CD4-positive, alpha-beta T cell (primary cell): ENCODE measurements around the gene LRRC46. TPM values are rescaled to one million over a fixed set of nuclear protein-coding genes. Genes with fewer than 3 reads are reported as not detected.

ENCODE experiments used
- ATAC-seq: fragments of 200-7000 bp; cut with Tn5 transposase; one replicate; pipeline ENCODE4 v1.10.0; 2022; ENCODE audit warnings: mild to moderate bottlenecking; ENCODE audit not compliant: poor library complexity
- CTCF ChIA-PET: fragments of 350-600 bp; sonication (Branson Sonifier 250); formaldehyde crosslinking; loops from one replicate; lab custom pipeline; 2021; ENCODE audit warnings: antibody characterized with exemption, inconsistent platforms; lab: Charles Lee
- POLR2A ChIA-PET: fragments of 350-600 bp; sonication (Branson Sonifier 250); formaldehyde crosslinking; loops from one replicate; lab custom pipeline; 2021; ENCODE audit warnings: antibody characterized with exemption, inconsistent platforms; lab: Charles Lee
- DNase-seq, 14 experiments: peaks; one replicate each; pipeline ENCODE4 v3.0.0-alpha.2; 2013 to 2020; ENCODE audit warnings: mixed read lengths in 2 of 14
- H3K27ac ChIP-seq, 2 donors: one replicate each; pipeline versions ENCODE4 v1.5.1 to v1.7.0; 2013; ENCODE audit warnings: low read length in 2 of 2, low read depth in 1 of 2, mild to moderate bottlenecking in 1 of 2
- H3K27me3 ChIP-seq, 2 experiments: 1 replicate in 1 of 2; 2 replicates in 1 of 2; pipeline versions ENCODE4 v1.6.1 to v1.7.0; 2013; ENCODE audit warnings: low read length in 2 of 2, control low read depth in 1 of 2, mild to moderate bottlenecking in 1 of 2, moderate library complexity in 1 of 2; ENCODE audit not compliant: insufficient read depth in 2 of 2, control insufficient read depth in 1 of 2
- H3K36me3 ChIP-seq: one replicate; pipeline ENCODE4 v1.6.1; 2013; ENCODE audit warnings: low read length, control low read depth; ENCODE audit not compliant: insufficient read depth
- H3K4me1 ChIP-seq: one replicate; pipeline ENCODE4 v1.6.1; 2013; ENCODE audit warnings: low read length, control low read depth; ENCODE audit not compliant: insufficient read depth
- H3K4me3 ChIP-seq: one replicate; pipeline ENCODE4 v1.5.1; 2013; ENCODE audit warnings: mild to moderate bottlenecking, low read length, moderate library complexity
- H3K9me3 ChIP-seq, 2 experiments: 1 replicate in 1 of 2; 2 replicates in 1 of 2; pipeline versions ENCODE4 v1.6.1 to v1.7.0; 2013; ENCODE audit warnings: low read length in 2 of 2, mild to moderate bottlenecking in 2 of 2, control low read depth in 1 of 2, moderate library complexity in 1 of 2; ENCODE audit not compliant: control insufficient read depth in 1 of 2, insufficient read depth in 1 of 2
- H3K27ac Mint-ChIP-seq: one replicate; pipeline ENCODE4 v1.8.0; 2020; ENCODE audit warnings: mixed read lengths
- H3K27me3 Mint-ChIP-seq: one replicate; pipeline ENCODE4 v1.8.0; 2021; ENCODE audit warnings: mixed read lengths
- H3K36me3 Mint-ChIP-seq: one replicate; pipeline ENCODE4 v1.8.0; 2021; ENCODE audit warnings: low read depth, mixed read lengths
- H3K4me1 Mint-ChIP-seq: one replicate; pipeline ENCODE4 v1.8.0; 2021; ENCODE audit warnings: low read depth, mixed read lengths
- H3K4me3 Mint-ChIP-seq: one replicate; pipeline ENCODE4 v1.8.0; 2020; ENCODE audit warnings: mild to moderate bottlenecking, mixed read lengths
- H3K9me3 Mint-ChIP-seq: one replicate; pipeline ENCODE4 v1.8.0; 2020; ENCODE audit warnings: mixed read lengths
- intact Hi-C, 2 experiments: fragments of 100-400 bp; cut with DNase I in 1 of 2; cut with micrococcal nuclease in 1 of 2; formaldehyde crosslinking; loops; one replicate each; pipeline versions ENCODE4 v1.15.1 to v1.9.0; 2023 to 2025; cut with DNase I, micrococcal nuclease
- total RNA-seq, 174 experiments: library from RNA in 2 of 174; stranded (reverse) in 2 of 174; gene quantifications; one replicate each; pipeline ENCODE4 v1.2.3 and lab custom pipeline; 2021 to 2026
- TF ChIP-seq, protein P1 (sequence below): fragments of 200-600 bp; IDR thresholded peaks from one replicate; pipeline ENCODE4 v1.8.0; 2022; ENCODE audit warnings: antibody characterized with exemption, mild to moderate bottlenecking

Gene LRRC46
- total RNA-seq, 2 experiments from 2014 or later = 0.42 to 0.85 TPM

DNA sequence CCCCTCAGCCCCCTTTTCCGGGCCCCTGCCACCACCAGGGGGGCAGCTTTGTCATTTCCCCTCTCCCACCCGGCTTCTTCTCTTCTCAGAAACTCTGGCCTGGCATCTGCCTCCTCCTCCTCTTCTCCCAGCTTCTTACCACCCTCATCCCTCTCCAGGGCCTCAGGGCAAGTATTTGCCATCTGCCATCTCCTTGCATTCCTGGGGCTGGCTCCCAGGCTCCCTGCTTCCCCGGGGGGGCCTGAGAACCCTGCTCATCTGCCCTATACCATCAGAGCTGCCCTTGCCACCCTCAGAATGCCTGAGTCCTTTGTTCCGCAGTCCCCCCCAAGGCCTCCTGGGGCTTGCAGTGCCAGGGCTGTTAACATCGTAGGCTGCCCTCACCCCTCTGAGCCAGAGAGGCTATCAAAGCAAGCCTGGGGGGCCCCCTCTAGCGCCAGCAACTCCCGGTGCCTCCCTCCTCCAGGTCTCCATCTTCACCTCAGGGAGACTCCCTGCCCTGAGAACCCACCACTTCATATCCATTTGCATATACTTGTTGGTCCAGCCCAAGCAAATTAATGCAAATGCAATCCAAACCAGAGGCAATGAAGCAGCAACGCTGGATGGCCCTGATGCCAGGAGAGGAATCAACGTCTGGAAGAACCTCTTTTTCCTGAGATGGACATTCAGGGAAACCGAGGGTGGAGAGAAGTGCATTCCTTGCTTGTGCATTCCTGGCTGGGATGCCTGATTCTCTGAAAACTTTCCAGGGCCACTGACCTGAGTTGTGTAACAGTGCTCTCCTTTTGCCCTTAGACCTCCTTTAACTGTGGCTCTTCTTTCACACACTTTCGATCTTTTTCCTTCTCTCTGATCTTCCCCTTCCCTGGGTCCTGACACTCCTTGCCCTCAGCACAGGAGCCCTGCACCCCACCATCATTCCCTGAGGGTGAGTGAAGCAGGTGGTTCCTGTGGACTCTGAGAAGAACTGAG, 43.8 kb downstream of the LRRC46 start:
- no peaks in the 10 kb centered on the region for H3K4me1 ChIP-seq
- no peak overlapping the region for H3K4me3 ChIP-seq
- ATAC-seq = no peak
- H3K9me3 ChIP-seq = peaks cover 0 to 8% of the 10 kb centered on the region in 2 experiments
- no peak overlapping the region for H3K4me3 Mint-ChIP-seq
- no peaks in the 10 kb centered on the region for H3K4me1 Mint-ChIP-seq
- CTCF ChIA-PET = no interaction called here
- intact Hi-C loops = no loop called here
- no peak for DNase-seq
- no peak overlapping the region for H3K27ac Mint-ChIP-seq
- H3K36me3 ChIP-seq = no peaks in the 10 kb centered on the region
- no peak overlapping the region for H3K27ac ChIP-seq
- H3K9me3 Mint-ChIP-seq = no peaks in the 10 kb centered on the region
- peaks cover 35 to 39% of the 10 kb centered on the region in 2 experiments for H3K27me3 ChIP-seq
- POLR2A ChIA-PET = no interaction called here
- peaks cover 70% of the 10 kb centered on the region for H3K27me3 Mint-ChIP-seq
- H3K36me3 Mint-ChIP-seq = no peaks in the 10 kb centered on the region
- TF ChIP-seq, protein P1, sequence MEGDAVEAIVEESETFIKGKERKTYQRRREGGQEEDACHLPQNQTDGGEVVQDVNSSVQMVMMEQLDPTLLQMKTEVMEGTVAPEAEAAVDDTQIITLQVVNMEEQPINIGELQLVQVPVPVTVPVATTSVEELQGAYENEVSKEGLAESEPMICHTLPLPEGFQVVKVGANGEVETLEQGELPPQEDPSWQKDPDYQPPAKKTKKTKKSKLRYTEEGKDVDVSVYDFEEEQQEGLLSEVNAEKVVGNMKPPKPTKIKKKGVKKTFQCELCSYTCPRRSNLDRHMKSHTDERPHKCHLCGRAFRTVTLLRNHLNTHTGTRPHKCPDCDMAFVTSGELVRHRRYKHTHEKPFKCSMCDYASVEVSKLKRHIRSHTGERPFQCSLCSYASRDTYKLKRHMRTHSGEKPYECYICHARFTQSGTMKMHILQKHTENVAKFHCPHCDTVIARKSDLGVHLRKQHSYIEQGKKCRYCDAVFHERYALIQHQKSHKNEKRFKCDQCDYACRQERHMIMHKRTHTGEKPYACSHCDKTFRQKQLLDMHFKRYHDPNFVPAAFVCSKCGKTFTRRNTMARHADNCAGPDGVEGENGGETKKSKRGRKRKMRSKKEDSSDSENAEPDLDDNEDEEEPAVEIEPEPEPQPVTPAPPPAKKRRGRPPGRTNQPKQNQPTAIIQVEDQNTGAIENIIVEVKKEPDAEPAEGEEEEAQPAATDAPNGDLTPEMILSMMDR = no peak

DNA sequence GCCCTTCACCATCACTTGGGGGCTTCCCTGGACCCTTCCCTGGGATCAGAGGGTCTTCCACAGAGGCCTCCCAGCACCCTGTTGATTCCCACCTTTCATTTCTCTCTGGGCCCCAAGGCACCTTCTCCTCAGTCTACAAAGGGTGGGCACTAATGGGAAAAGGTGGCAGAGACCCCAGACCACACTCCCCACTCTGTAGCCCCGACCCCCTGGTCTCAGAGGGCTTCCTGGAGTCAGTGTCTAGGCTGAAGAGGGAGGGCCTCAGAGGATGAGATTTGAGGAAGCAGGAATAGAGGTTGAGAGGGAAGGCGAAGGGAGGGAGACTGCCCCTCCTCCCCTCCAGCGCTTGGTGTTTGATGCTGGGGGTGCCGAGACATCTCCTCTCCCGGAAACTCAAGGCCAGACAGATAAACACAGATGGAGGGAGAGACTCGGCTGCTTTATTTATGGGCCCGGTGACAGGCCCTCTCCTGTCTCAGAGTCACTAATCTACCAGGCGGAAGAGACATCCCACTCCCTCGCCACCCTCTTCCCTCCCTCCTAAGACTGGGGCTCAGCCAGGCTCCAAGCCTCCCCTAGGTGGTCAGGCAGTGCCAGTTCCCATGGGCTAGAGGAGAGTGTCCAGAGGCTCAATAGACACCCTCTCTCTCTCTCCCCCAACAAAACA, 46.0 kb downstream of the LRRC46 start:
- Mint-ChIP-seq H3K4me3 (no peak overlapping the region), H3K36me3 (no peaks in the 10 kb centered on the region), H3K9me3 (no peaks in the 10 kb centered on the region), H3K27me3 (peaks cover 48% of the 10 kb centered on the region), H3K27ac (no peak overlapping the region), H3K4me1 (no peaks in the 10 kb centered on the region)
- ATAC-seq (no peak), DNase-seq (no peak)
- no peak overlapping the region for H3K27ac ChIP-seq
- intact Hi-C loops = no loop called here
- TF ChIP-seq, protein P1 = no peak
- no peak overlapping the region for H3K4me3 ChIP-seq
- ChIA-PET POLR2A (no interaction called here), CTCF (no interaction called here)
- H3K27me3 ChIP-seq = peaks cover 18 to 19% of the 10 kb centered on the region in 2 experiments
- H3K4me1 ChIP-seq = peaks cover 5% of the 10 kb centered on the region
- H3K9me3 ChIP-seq = peaks cover 0 to 3% of the 10 kb centered on the region in 2 experiments
- no peaks in the 10 kb centered on the region for H3K36me3 ChIP-seq

DNA sequence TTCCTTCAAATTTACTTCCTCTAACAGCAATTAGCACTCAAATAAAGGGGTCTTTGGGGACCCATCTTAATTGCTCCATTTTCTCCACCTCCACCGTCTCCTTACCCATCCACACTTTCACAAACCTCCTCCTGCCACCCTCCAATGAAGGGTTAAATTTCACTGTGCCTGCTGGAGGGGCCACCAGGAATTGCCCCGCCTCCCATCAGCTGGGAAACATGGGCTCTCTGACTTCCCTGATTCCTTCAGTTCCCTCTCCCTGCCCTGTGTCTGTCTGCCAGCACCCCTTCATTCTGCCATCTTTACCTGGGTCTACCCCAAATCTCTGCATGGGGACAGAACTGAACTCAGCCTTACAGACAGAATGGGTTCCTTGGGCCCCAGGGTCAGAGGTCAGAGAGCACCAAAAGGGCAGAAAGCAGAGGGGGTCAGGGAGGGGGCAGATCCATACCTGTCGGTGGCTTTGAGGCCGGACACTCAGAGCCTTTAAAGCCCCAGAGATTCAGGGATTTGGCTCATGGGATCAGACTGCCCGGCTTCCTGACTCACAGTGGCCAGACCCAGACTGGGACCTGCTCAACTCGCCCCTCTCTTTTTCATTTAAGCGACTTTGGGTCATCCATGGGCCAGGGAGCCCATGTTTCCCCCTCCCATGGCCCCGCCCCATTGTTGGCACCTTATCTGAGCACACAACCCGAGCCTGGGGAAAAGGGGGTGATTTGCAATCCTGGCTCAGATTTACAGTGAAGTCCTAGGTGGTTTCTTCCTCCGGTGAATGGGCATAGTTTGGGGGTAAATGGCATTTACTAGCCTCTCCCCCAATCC, 46.9 kb downstream of the LRRC46 start:
- Mint-ChIP-seq H3K36me3 (no peaks in the 10 kb centered on the region), H3K9me3 (no peaks in the 10 kb centered on the region), H3K27ac (no peak overlapping the region), H3K27me3 (peaks cover 42% of the 10 kb centered on the region), H3K4me3 (no peak overlapping the region), H3K4me1 (peaks cover 9% of the 10 kb centered on the region)
- Histone ChIP-seq H3K4me3 (no peak overlapping the region), H3K27me3 (peaks cover 10 to 15% of the 10 kb centered on the region in 2 experiments), H3K27ac (no peak overlapping the region), H3K36me3 (no peaks in the 10 kb centered on the region), H3K4me1 (peaks cover 14% of the 10 kb centered on the region), H3K9me3 (no peaks in the 10 kb centered on the region)
- ATAC-seq (no peak), DNase-seq (no peak)
- ChIA-PET POLR2A (no interaction called here), CTCF (no interaction called here)
- intact Hi-C loops = no loop called here
- TF ChIP-seq, protein P1 = no peak
